Smooth muscle cell (in vitro differentiated cells): ENCODE data around the gene SIGLEC11. TPM values are rescaled to one million over a fixed set of nuclear protein-coding genes. Genes with fewer than 3 reads are reported as not detected.
"Not testable (repeated sequence)": the region's sequence is repeated elsewhere in the genome, so short reads cannot be mapped to it uniquely, and the experiment has no call there.

Source experiments
- DNase-seq: peaks from one replicate; lab custom pipeline; 2025; ENCODE audit not compliant: unreplicated experiment; lab: John Stamatoyannopoulos, UW
- H2AFZ ChIP-seq: fragments of 200-600 bp; sonication (generic); 2 replicates; pipeline ENCODE4 v1.6.0; 2016; ENCODE audit warnings: antibody characterized with exemption, low read depth, mild to moderate bottlenecking
- H3F3A ChIP-seq: fragments of 200-600 bp; sonication (generic); 2 replicates; pipeline ENCODE4 v1.6.0; 2017; ENCODE audit warnings: antibody characterized with exemption, low read depth
- H3K27ac ChIP-seq: fragments of 200-600 bp; sonication (generic); 2 replicates; pipeline ENCODE4 v1.5.1; 2016; ENCODE audit warnings: low read depth, mild to moderate bottlenecking
- H3K27me3 ChIP-seq: fragments of 200-600 bp; sonication (generic); 2 replicates; pipeline ENCODE4 v1.6.1; 2016; ENCODE audit warnings: low read depth, mild to moderate bottlenecking
- H3K36me3 ChIP-seq: fragments of 200-600 bp; sonication (generic); 2 replicates; pipeline ENCODE4 v1.5.1; 2016; ENCODE audit warnings: low read depth
- H3K4me1 ChIP-seq: fragments of 200-600 bp; sonication (generic); 2 replicates; pipeline ENCODE4 v1.5.1; 2016; ENCODE audit warnings: low read depth
- H3K4me2 ChIP-seq: fragments of 200-600 bp; sonication (generic); 2 replicates; pipeline ENCODE4 v1.6.0; 2016; ENCODE audit warnings: mild to moderate bottlenecking
- H3K4me3 ChIP-seq: fragments of 200-600 bp; sonication (generic); 2 replicates; pipeline ENCODE4 v1.5.1; 2016; ENCODE audit warnings: mild to moderate bottlenecking
- H3K79me2 ChIP-seq: fragments of 200-600 bp; sonication (generic); 2 replicates; pipeline ENCODE4 v1.6.0; 2016; ENCODE audit warnings: low read depth, mild to moderate bottlenecking
- H3K9ac ChIP-seq: fragments of 200-600 bp; sonication (generic); 2 replicates; pipeline ENCODE4 v1.6.0; 2016; ENCODE audit warnings: low read depth
- H3K9me3 ChIP-seq: fragments of 200-600 bp; sonication (generic); replicated peaks from 2 replicates; pipeline ENCODE4 v1.5.1; 2016; ENCODE audit warnings: low read depth
- H4K20me1 ChIP-seq: fragments of 200-600 bp; sonication (generic); 2 replicates; pipeline ENCODE4 v1.6.0; 2016; ENCODE audit warnings: low read depth
- CTCF ChIP-seq: fragments of 200-600 bp; sonication (generic); IDR thresholded peaks from 2 replicates; pipeline ENCODE4 v1.5.1; 2017; ENCODE audit warnings: borderline replicate concordance, mild to moderate bottlenecking, antibody characterized with exemption; ENCODE audit not compliant: insufficient read depth, poor library complexity, severe bottlenecking
- WGBS: methylation state at CpG from one replicate; pipeline ENCODE4 v1.1.7; 2016; ENCODE audit warnings: low lambda C conversion rate; 5-methylcytosine and 5-hydroxymethylcytosine counted together
- polyA plus RNA-seq: library from polyadenylated mRNA; unstranded; fragments of >200 nt; fragmentation: Nextera tagmentation; extraction: Ambion mirVana; gene quantifications from 2 replicates; pipeline ENCODE4 v1.2.1, GENCODE V29; 2016
- total RNA-seq: library from RNA; depleted of rRNA; stranded (reverse); fragments of >200 nt; gene quantifications from 2 replicates; pipeline ENCODE4 v1.2.3, GENCODE V29; 2014

The SIGLEC11 gene
- total and polyA plus RNA-seq, 2 experiments from 2014 or later: not detected

GRCh38 chr19:49972841-49973240 lies 11.9 kb upstream of the SIGLEC11 start:
- Histone ChIP-seq H3K4me1 (no peaks in the 10 kb centered on the region), H3K4me2 (no peak overlapping the region), H3K79me2 (no peaks in the 10 kb centered on the region), H3K9me3 (no peaks in the 10 kb centered on the region), H3F3A (no peaks in the 10 kb centered on the region), H4K20me1 (no peaks in the 10 kb centered on the region), H3K36me3 (no peaks in the 10 kb centered on the region), H3K9ac (no peak overlapping the region), H2AFZ (no peak overlapping the region), H3K27ac (no peak overlapping the region), H3K27me3 (no peaks in the 10 kb centered on the region), H3K4me3 (no peak overlapping the region)
- TF ChIP-seq CTCF: no peak
- no peak for DNase-seq
- WGBS: 89% methylated on average over 6 of the region's 6 CpGs

- H3K27ac ChIP-seq: no peak overlapping the region
- TF ChIP-seq CTCF: no peak
- no peak for DNase-seq
- no peaks in the 10 kb centered on the region for H3K9me3 ChIP-seq
- 88% methylated on average over 9 of the region's 12 CpGs for WGBS
- H3F3A ChIP-seq: no peaks in the 10 kb centered on the region
- H3K9ac ChIP-seq: no peak overlapping the region
- no peaks in the 10 kb centered on the region for H4K20me1 ChIP-seq
- no peak overlapping the region for H3K4me3 ChIP-seq
- no peak overlapping the region for H3K4me2 ChIP-seq
- H3K36me3 ChIP-seq: no peaks in the 10 kb centered on the region
- H2AFZ ChIP-seq: no peak overlapping the region
- no peaks in the 10 kb centered on the region for H3K27me3 ChIP-seq
- H3K79me2 ChIP-seq: no peaks in the 10 kb centered on the region
- H3K4me1 ChIP-seq: no peaks in the 10 kb centered on the region
Observed at GRCh38 chr19:49971991-49972411, 11.0 kb upstream of the SIGLEC11 start.

GRCh38 chr19:49969355-49969754 lies 8.4 kb upstream of the SIGLEC11 start:
- H3K27ac ChIP-seq, H3F3A ChIP-seq, H3K4me1 ChIP-seq, H3K36me3 ChIP-seq, H2AFZ ChIP-seq, DNase-seq, H3K79me2 ChIP-seq, H3K9ac ChIP-seq, H3K9me3 ChIP-seq, H3K27me3 ChIP-seq, H3K4me2 ChIP-seq, H4K20me1 ChIP-seq, H3K4me3 ChIP-seq: not testable (repeated sequence)
- 76% methylated on average over 6 of the region's 9 CpGs for WGBS

GRCh38 chr19:49968279-49968922 lies 7.4 kb upstream of the SIGLEC11 start:
- Histone ChIP-seq H2AFZ (no peak overlapping the region), H3K36me3 (no peaks in the 10 kb centered on the region), H3K9ac (no peak overlapping the region), H3K79me2 (no peaks in the 10 kb centered on the region), H3K27me3 (no peaks in the 10 kb centered on the region), H4K20me1 (no peaks in the 10 kb centered on the region), H3K4me2 (no peak overlapping the region), H3K27ac (no peak overlapping the region), H3K4me1 (no peaks in the 10 kb centered on the region), H3F3A (no peaks in the 10 kb centered on the region), H3K9me3 (no peaks in the 10 kb centered on the region), H3K4me3 (no peak overlapping the region)
- WGBS: 88% methylated on average over 5 of the region's 5 CpGs
- DNase-seq: no peak
- no peak for TF ChIP-seq CTCF

- H4K20me1 ChIP-seq, H3K4me1 ChIP-seq, H3K27me3 ChIP-seq, H3K4me2 ChIP-seq, DNase-seq, H3K27ac ChIP-seq, H3K79me2 ChIP-seq, H2AFZ ChIP-seq, H3K4me3 ChIP-seq, H3K9ac ChIP-seq, H3K9me3 ChIP-seq, H3F3A ChIP-seq, H3K36me3 ChIP-seq: not testable (repeated sequence)
- WGBS: no CpG with 5 or more reads among the region's 12 CpGs
Observed at GRCh38 chr19:49959892-49960291, 1.1 kb downstream of the SIGLEC11 start.

- not testable (repeated sequence) for H3K27ac ChIP-seq, DNase-seq, H4K20me1 ChIP-seq, H3K36me3 ChIP-seq, H2AFZ ChIP-seq, H3K27me3 ChIP-seq, H3K4me1 ChIP-seq, H3K4me2 ChIP-seq, H3K4me3 ChIP-seq, H3K9me3 ChIP-seq, H3K79me2 ChIP-seq, H3K9ac ChIP-seq, H3F3A ChIP-seq
- WGBS: 79% methylated on average over 13 of the region's 13 CpGs
Observed at GRCh38 chr19:49958596-49958995, 2.4 kb downstream of the SIGLEC11 start.

- not testable (repeated sequence) for H4K20me1 ChIP-seq, H3K9me3 ChIP-seq, H3K27me3 ChIP-seq, H3K9ac ChIP-seq, H3K4me1 ChIP-seq, H2AFZ ChIP-seq, H3K79me2 ChIP-seq, H3F3A ChIP-seq, H3K27ac ChIP-seq, H3K4me2 ChIP-seq, DNase-seq, H3K36me3 ChIP-seq, H3K4me3 ChIP-seq
- WGBS: 85% methylated on average over 9 of the region's 9 CpGs
Observed at GRCh38 chr19:49958144-49958543, 2.8 kb downstream of the SIGLEC11 start.
